NCI-H82 treated with DMSO at 0.1 percent for 48 hours (cell line): Measurements from ENCODE around the gene CTBS.
"Not testable (repeated sequence)": the region's sequence is repeated elsewhere in the genome, so short reads cannot be mapped to it uniquely, and the experiment has no call there.

Experiments
- DNase-seq: peaks from one replicate; lab custom pipeline; 2025; ENCODE audit not compliant: unreplicated experiment; lab: John Stamatoyannopoulos, UW

The CTBS gene

GRCh38 chr1:84573967-84574842 lies at the start of gene CTBS:
Gene CTBS (minus strand): TSS chr1:84574440. CDS start chr1:84574415, 25 bp downstream.
- DNase-seq: peak; percentile 59

DNA sequence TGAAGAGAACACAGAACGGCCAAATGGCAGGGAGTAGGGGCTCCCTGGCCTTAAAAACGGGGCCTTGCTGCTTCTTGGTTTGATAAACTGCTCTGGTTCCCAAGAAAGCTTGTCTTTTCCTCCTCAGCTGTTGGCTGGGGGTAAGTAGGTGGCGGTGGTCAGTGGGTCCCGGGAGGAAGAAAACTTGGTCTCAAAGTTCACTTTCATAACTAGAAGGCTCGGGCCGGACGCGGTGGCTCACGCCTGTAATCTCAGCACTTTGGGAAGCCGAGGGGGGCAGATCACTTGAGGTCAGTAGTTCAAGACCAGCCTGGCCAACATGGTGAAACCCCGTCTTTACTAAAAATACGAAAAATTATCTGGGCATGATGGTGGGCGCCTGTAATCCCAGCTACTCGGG lies 47.3 kb upstream of the CTBS start:
- no peak for DNase-seq

DNA sequence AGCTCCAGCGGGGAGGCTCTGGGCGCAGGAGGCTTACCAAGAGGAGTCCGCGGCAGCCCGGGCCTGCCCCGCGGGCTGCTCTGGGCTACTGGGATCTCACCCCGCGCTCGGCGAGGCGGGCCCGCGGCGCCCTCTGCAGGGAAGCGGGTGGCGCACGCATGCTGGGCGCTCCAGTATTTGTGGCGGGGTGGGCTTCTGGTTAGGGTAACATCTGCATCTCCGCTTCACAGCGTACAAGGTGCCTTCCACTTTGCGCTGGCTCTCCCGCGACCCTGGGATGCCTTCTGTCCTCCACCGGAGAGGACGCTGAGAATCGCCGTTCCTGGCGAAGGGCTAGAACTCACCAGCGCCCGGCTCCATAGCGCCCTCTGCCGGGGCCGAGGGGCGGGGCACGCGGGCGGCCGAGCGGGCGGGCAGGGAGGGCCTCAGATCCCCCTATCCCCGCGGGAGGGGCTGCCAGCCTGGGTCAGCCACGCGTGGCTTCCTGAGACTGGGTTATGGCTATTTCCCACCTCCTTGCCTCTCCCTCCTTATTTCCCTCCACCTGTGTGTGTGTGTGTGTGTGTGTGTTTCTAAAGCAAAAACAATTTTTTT lies 46.6 kb upstream of the CTBS start:
- peak; percentile 36 for DNase-seq

DNA sequence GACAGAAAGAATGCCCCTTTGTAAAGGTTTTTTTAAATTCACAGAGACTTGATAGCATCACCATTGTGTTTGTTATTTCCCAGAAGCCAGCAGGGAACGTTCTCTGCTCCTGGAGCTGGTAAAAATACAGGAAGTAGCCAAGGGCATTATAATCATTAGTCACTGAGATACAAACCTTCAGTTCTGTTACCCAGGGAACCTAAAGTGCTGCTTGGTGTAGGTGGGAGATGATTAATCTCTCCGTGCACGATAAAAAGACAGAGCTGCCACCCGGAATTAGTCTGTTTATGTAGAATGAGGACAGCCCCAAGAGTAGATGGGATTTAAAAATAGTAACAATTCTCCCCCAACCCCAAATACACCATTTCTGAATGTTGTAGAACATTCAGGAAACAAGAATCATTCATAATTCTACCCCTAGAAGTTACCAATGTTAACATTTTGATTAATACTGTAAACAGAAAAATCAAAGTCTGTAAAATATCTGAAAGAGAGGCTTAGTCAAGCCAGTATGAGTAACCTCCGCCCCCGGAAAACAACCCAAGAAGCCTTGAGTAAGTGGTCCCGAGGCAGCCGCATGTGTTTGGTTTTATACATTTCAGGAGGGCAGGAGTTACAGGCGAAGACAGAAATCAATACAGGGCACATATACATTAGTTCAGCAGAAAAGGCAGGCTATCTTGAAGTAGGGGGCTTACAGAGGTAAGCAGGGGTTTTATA lies 45.3 kb upstream of the CTBS start:
- DNase-seq: no peak

- no peak for DNase-seq
These were observed 43.1 kb upstream of the CTBS start for GRCh38 chr1:84617349-84617748.

DNA sequence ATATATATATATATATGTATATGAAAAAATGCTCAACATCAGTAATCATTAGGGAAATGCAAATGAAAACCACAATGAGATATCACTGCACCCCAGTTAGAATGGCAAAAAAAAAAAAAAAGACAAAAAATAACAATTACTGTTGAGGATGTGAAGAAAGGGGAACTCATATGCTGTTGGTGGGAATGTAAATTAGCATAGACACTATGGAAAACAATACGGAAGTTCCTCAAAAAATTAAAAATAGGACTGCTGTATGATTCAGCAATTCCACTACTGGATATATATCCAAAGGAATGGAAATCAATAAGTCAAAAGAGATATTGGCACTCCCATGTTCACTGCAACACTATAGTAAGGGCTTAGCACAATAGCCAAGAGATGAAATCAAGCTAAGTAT lies 41.5 kb upstream of the CTBS start:
- no peak for DNase-seq

GRCh38 chr1:84613887-84614286 lies 39.6 kb upstream of the CTBS start:
- no peak for DNase-seq

DNA sequence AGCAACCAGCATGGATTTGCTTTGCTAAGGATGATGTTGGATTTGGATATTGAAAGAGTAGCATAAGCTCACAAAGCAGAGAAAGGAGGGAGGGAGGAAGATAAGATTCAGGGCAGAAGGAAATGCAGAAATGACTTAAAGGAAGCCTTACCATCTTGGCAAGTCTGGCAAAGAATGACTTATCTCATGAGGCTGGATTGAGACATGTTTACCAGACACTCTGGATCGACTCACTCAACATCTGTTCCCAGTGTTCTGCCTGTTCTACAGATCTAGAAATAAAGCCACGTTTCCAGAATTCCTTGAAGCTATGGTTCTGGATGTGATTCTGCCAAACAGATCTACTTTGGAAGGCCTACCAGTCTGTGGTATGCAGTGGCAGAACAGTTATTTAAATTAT lies 38.8 kb upstream of the CTBS start:
- DNase-seq: no peak

DNA sequence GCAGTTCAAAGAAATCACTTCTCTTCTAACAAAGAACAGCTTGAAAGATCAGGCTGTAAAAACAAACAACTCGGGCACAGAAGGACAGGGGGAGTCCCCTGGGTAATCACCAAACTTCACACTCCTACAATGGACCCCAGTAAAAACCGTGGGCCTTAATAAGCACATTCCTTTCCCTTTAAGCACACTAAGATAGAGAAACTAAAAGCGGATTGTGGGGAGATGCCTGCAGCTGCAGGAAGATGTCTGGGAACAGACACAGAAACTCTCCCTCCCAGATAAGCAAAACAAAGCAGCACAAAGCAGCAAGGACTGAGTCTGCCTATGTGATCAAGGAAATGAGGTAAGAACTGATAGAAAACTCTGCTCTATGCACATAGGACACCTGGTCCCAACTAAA lies 37.6 kb upstream of the CTBS start:
- no peak for DNase-seq

DNA sequence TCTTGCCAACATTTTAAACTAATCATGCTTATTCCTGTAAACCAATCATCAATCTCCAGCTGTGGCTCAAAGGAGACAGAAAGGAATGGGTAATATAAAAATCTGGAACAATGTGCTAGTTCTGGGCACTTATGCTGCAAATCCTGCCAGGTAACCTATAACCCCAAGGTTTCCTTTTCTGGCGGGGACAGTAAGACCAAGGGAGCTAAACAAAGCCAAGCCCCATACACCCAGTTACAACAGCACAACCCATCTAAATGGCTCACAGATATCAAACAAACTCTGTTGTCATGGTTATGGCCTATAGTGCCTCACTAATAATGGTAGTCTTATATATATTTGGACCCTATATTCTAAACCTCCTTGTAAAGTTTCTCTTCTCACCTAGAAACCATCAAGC lies 36.9 kb upstream of the CTBS start:
- DNase-seq: no peak

DNA sequence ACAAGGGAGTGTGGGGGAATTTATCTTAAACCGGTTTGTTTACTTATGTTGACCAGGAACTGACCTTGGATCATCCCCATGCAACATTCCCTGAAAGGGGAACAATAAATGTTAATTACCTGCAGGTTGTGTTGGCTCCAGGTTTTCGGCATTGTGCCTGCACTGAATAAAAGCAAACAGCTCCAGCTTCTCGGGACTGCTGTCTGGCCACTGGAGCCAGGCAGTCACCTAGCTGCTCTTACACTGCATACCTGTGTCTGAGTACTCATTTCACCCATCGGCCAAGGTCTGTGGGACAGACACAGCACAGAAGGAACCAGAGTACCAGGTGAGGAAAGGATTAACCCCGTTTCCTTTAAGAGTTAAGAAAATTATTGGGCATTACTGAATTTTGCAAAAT lies 32.7 kb upstream of the CTBS start:
- no peak for DNase-seq

GRCh38 chr1:84605157-84605556 lies 30.9 kb upstream of the CTBS start:
- no peak for DNase-seq

- DNase-seq: peak; percentile 52
These were observed 29.9 kb upstream of the CTBS start for GRCh38 chr1:84603941-84604830.

DNA sequence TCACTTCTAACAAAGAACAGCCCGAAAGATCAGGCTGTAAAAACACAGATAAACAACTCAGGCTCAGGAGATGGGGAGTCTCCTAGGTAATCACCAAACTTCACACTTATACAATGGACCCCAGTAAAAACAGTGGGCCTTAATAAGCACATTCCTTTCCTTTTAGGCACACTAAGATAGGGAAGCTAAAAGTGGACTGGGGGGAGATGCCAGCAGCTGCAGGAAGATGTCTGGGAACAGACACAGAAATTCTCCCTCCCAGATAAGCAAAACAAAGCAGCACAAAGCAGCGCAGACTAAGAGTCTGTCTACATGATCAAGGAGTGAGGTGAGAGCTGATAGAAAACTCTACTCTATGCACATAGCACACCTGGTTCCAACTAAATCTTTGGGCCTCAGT lies 29.0 kb upstream of the CTBS start:
- DNase-seq: no peak

- DNase-seq: no peak
These were observed 26.6 kb upstream of the CTBS start for GRCh38 chr1:84600796-84601195.

GRCh38 chr1:84598846-84599741 lies 24.9 kb upstream of the CTBS start:
- no peak for DNase-seq

DNA sequence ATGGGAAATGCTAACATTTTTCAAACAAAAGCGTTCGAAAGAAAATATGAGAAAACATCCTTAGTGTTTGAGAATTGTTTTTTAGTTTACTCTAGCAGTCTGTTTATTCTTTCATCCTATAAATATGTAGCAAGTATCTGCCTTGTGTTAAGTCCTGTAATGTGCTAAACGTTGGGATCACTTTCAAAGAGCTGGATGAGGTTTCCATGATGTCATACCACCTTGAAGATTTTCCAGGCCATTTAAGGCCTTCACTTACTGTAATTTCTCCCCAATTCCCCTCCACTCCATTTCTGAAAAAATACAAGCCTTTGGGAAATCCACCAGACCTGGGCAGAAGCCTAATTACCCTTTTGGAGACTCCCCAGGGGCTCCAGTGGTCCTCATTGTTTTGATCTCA lies 24.2 kb upstream of the CTBS start:
- no peak for DNase-seq

- DNase-seq: no peak
These were observed 22.8 kb upstream of the CTBS start for GRCh38 chr1:84597011-84597410.

GRCh38 chr1:84594959-84595358 lies 20.7 kb upstream of the CTBS start:
- DNase-seq: not testable (repeated sequence)

GRCh38 chr1:84587099-84587498 lies 12.9 kb upstream of the CTBS start:
- no peak for DNase-seq
